GM21367 (cell line): ENCODE results near the gene EMP3.

Experiments
- ATAC-seq: cut with Tn5 transposase; IDR thresholded peaks from one replicate; pipeline ENCODE4 v1.9.1; 2021; ENCODE audit not compliant: unreplicated experiment

Gene EMP3

DNA sequence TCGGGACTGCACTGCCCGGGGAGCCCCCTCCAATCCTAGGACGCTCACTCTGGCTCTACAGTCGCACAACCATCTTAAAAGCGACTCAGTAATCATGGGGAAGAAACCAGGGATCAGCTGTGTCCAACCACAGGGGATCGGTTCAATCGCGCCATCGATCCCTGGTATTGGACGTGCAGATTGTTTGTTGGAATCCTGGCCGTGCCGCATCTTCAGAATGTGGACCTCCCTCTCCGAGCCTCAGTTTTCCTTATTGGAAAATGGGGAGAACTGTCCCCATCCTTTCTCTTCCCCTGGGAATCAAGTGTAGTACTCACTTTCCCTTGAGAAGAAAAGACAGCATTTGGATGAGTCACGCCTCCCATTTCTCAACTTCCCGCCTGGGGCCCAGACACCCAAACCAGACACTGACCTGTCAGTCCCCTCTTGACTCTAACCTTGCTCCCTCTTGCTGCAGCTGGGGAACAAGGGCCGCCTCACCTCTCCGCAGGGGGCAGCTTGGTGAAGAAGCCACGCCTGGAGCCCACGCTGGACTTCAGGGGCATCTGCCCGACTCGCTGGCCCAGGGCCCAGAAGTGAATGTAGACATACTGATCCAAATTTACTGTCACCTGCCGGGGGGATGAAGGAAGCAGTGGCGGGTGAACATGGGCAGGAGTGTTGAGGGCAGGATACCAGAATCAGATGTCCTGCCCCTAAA, 17.6 kb downstream of the EMP3 start:
- ATAC-seq, result no peak

DNA sequence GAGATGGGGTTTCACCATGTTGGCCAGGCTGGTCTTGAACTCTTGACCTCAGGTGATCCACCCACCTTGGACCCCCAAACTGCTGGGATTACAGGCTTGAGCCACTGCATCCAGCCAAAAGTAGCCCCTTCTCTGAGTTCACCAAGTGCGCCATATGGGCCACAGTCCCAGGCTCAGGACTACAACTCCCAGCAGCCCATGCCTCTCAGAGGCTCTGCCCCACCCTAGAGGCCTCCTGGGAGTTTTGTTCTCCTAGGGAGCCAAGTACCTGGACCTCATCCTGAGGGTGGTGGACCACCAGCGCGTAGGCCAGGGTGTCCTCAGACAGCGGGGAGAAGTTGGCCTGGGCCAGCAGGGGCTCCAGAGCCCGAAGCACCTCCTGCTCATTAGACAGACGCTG, 19.5 kb downstream of the EMP3 start:
- no peak for ATAC-seq

DNA sequence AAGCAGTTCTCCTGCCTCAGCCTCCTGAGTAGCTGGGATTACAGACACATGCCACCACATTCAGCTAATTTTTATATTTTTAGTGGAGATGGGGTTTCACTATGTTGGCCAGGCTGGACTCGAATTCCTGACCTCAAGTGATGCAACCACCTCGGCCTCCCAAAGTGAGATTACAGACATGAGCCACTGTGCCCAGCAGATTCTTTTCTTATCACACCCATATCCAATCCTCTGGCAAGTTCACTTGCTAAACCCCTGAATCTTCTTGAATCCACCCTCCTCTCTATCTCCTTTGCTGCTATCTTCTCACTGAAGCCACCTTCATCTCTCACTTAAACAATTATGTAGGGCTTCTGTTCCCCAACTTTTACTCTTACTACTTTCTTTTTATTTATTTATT, 20.8 kb downstream of the EMP3 start:
- ATAC-seq, result no peak

DNA sequence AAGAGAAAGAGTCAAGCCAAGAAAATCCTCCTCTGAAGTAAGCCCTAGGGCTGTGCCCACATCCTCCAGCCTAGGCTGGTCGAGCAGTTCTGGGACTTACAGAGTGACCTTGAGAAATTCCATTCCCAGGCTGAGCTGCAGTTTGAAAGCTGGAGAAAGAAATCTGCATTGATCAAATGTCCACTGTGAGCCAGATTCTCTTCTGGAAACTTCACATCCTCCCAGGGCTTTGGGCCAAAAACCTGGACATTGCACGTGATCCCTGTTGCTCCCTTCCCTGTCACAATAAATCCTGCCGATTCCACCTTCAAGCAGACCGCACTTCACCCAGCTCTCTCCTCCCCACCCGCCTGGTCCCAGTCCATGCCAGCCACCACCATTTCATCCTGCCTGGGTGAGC, 22.7 kb downstream of the EMP3 start:
- no peak for ATAC-seq

DNA sequence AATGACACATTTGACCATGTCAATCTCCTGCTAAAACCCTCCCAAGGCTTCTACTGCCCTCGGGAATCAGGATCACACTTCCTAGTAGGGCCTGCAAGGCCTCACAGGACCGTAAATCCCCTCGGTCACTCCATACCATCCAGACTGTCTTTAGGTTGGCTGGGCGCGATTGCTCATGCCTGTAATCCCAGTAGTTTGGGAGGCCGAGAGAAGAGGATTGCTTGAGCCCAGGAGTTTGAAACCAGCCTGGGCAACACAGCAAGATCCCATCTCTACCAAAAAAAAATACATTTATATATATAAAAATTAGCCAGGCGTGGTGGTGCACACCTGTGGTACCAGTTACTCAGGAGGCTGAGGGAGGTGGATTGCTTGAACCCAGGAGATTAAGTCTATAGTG, 23.4 kb downstream of the EMP3 start:
- no peak for ATAC-seq

DNA sequence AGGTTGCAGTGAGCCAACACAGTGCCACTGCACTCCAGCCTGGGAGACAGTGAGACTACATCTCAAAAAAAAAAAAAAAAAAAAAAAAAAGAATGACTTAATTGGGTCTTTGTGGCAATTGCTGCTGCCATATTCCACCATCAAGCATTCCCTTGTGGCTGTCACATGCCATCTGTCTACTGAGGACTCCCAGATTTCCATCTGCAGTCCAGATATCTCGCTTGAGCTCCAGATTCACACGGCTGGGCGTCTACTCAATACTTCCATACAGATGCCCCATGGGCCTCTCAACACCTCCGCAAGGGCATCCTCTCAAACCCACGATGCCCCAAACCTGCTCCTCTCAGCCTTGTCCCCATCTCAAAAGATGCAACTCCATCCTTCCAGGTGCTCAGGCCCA, 25.5 kb downstream of the EMP3 start:
- ATAC-seq, result no peak

DNA sequence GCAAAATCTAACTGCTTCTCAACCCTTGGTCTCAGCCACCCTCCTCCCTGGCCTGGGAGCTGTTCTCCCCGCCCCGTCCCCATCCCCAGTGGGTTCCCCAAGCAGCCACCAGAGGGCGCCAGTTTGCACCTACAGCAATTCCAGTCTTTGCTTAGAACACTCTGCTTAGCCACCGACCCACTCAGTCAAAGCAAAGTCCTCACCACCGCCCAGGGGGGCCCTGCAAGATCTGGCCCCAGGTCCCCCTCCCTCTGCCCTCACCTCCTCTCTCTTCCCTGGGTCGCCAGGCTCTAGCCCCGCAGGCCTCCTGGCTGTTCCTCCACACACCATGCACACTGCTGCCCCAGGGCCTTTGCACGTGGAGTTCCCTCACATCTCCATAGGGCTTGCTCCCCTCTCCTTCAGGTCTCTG, 26.0 kb downstream of the EMP3 start:
- no peak for ATAC-seq

DNA sequence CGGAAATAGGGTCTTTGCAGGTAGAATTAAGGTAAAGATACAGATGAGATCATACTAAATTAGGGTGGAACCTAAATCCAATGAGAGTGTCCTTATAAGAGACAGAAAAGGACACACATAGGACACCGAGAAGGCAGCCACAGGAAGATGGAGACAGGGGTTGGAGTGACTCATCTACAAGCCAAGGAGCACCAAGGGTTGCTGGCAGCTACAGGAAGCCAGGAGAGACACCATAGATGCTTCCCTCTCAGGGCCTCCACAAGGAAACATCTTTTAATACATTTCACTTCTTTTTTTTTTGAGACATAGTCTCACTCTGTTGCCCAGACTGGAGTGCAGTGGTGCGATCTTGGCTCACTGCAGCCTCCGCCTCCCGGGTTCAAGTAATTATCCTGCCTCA, 28.3 kb downstream of the EMP3 start:
- no peak for ATAC-seq

DNA sequence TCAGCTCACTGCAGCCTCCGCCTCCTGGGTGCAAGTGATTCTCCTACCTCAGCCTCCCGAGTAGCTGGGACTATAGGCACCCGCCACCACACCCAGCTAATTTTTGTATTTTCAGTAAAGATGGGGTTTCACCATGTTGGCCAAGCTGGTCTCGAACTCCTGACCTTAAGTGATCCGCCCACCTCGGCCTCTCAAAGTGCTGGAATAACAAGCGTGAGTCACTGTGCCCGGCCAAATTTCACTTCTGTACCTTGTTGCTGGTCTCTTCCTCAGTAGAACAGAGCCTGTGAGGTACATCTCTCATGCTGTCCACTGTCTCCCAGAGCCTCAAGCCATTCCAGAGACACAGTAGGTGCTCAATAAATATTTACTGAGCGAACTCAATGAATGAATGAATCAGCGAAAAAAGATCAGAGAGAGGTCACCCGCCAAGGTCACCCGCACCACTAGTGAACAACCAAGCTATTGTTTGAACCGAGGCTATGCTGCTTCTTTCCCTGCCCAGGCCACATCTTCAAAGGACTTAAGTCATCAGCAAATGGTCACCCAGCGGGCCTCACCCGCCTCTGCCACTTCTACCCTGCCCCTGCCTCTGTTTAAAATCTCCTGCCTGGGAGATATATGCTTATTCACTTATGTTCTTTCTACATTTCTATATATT, 29.1 kb downstream of the EMP3 start:
- no peak for ATAC-seq

DNA sequence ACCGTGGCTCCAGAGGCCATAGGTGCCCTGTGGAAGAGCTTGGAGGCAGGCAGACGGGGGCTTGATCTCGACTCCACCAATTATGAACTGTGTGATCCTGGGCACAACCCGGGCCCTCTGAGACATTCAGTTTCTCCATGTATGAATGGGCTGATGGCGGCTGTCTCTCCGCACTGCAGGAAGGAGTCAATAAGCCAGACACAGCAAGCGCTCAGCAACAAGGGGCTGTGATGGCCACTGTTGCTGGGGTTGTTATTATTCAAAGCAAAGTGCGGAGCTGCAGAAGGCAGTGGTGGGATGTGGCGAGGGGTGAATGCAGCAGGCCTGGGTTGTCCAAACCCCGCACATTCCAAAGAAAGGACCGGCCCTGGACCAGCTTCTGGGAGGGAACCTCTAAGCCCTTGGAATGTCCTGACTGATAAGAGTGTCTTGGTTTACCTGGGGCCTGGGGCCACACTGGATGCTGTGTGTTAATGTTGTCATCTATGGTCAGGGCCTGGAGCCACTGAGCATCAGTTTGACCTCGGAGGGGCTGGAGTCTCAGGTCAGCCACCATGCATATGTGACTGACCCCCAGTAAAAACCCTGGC, 30.1 kb downstream of the EMP3 start:
- no peak for ATAC-seq

DNA sequence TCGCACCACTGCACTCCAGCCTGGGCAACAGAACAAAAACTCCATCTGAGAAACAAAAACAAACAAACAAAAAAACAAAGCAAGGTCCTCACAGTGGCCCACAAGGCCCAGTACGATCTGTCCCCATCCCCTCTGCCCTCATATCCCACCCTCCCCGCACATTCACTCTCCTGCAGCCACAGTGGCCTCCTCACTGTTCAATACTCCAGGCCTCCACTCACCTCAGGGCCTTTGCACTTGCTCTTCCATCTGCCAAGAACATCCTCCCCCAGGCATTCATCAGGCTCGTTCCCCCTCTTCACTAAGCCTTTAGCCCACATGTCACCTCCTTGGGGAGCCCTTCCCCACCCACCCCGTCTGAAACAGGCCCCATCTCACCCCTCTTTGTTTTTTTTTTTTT, 33.8 kb downstream of the EMP3 start:
- no peak for ATAC-seq

DNA sequence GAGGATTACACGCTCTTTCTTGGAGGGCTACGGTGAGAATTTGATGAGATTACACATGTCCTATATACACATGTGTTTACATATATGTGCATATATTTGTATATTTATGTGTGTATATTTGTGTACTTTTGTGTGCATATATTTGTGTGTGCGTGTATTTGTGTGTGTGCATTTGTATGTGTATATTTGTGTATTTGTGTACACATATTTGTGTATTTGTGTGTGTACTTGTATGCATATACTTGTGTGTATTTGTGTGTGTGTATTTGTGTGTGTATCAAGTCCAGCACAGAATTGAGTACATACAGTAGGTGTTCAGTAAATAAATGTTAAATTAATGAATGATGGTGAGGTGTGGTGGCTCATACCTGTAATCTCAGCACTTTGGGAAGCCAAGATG, 36.6 kb downstream of the EMP3 start:
- ATAC-seq, result no peak

DNA sequence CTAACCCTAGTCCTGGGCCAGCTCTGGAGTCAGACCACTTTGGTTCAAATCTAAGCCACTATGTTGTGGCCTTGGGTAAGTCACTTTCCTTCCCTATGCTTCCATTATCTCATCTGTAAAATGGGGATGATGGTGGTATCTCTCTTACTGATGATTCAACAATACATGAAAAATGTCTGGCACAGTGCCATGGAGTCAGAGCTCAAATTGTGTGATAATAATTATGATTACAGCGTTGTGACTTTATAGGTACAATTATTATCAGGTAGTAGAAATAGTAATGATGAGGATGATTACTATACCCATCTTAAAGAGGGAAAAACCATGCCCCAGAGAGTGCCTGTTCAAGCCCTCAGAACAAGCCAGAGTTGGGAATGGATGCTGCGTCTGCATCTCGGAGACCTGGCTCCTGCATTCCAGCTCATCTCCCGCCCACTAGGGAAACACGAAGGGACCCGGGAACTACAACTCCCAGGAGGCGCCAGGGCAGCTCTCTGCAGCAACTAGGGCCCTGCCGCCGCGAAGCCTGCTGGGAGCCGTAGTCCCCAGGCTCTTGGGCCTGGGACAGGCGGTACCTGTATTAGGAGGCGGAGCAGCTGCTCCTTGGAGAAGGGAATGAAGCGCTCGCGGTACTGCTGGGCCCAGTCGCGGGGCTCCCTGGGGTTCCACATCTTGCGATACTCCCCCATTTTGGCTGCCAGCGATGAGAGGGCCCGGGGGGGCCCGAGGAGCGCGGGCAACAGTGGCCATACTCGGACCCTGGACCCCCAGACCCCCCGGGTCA, 37.6 kb downstream of the EMP3 start:
- ATAC-seq, result peak; percentile 40

DNA sequence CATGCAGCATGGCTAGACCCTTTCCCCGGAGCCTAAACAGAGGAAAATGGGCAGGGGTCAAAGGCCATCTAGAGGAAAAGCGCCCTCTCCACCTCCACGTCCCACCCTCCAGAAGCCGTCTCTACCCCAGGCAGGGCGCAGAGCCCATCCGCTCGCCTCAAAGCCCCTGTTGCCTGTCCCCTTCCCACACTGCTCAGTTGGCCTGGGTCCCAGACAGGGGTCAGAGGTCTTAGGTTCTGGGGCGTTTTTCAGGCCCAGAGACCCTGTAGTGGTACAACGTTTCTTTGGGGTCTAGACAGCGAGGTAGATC, 38.1 kb downstream of the EMP3 start:
- no peak for ATAC-seq

DNA sequence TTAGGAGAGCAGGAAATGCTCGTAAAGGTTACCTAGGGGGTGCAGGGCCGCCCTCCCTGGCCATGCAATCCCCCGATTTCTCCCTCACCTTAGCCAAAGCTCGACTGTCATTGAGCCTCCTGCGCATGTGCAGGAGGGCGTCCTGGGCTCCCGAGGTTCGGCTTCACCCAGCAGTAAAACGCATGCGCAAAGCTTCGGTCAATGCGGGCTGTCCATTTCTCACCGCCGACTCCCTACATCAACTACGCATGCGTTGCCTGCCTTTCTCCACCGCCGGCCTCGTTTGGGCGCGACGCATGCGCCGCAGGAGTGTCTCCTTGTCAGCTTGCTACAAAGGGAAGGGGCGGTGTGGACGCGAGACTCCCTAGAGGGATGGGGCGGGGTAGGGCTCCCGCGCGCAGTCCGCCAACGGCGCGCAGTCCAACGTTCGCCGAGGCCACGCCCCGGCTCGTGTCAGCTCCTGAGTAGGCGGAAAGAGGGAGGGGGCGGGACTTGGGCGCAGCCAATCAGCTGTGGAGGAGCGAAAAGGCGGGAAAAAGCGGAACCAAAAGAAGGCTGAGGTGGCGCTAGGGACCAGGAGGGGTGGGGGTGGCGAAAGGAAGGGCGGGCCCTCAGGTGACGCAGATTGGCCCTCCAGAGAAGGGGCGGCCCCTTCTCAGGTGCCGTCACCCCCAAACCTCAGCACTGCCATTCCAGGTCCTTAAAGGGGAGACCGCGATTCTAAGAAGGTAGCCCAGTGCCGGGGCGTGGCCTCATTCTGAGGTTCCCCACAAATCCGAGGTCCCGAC, 38.7 kb downstream of the EMP3 start, which contains the start of the genes SYNGR4 and TMEM143:
Gene SYNGR4 (plus strand): TSS at position 558 of the 788 bp plus-strand sequence. CDS start 1,476 bp downstream, outside the sequence.
Gene TMEM143 (minus strand): TSS at position 131 of the 788 bp plus-strand sequence. CDS start 20 bp downstream, at position 111.
- peak; percentile 84 for ATAC-seq

DNA sequence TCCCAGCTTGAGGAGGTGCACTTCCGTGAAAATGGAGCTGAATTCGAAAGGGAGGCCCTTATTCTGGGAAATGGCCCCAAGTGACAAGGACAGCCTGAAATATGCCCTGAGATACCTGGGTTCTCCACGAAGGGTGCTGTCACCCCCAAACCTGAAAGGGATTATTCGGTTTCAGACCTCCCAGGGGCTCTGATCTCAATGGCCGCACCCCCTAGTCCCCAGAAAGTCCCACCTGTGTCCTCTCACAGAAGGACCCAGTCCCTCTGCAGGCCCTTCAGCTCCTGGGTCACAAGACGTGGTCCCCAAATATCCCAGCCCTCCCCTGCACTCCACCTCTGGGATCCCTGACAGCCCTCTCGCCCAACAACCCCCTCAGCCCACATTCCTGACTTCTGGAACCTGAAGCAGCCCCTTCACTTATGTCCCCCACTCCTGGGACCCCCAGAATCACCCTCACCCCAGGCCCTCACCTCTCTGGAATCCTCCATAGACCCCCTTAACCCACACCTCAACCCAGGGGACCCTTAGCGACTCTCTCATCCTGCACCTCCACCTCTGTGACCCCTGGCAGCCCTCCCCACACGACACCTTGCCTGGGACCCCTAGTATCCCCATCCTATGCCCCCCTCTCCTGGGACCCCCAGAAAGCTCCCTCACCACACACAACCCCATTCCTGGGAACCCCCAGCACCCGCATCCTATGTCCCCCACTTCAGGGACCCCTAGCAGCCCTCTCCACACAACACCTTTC, 39.4 kb downstream of the EMP3 start:
- ATAC-seq, result no peak

DNA sequence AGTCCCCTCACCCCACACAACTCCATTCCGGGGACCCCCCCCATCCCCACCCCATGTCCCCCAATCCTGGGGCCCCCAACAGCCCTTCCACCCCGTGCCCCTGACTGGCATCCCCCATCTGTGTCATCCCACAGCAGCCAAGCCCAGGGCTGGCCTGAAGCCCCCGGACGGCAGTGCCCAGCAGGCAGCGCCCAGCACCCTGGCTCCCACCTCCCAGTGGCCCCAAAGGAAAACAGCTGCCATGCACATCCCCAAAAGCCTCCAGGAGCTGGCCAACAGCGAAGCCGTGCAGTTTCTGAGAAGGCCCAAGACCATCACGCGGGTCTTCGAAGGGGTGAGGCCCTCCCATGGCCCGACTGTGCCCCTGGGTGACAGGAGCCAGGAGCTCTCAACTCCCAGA, 40.2 kb downstream of the EMP3 start:
- ATAC-seq, result no peak

DNA sequence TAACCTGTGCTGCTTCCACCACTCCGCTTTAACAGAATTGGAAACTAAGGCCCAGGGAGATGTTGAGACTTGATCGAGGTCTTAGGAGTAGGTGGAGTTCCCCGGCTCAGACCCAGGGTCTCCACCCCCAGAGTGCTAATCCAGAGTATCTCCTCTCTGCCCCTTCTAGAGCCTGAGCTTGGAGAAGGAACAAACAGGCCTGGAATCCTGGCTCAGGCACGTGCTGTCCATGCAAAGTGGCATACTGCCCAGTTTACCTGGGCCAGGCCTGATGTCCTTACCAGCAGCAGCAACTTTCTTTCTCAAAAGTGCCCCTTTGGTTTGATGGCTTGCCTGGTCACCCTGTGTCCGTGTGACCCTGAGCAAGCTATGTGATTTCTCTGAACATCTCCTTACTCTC, 42.5 kb downstream of the EMP3 start:
- no peak for ATAC-seq

DNA sequence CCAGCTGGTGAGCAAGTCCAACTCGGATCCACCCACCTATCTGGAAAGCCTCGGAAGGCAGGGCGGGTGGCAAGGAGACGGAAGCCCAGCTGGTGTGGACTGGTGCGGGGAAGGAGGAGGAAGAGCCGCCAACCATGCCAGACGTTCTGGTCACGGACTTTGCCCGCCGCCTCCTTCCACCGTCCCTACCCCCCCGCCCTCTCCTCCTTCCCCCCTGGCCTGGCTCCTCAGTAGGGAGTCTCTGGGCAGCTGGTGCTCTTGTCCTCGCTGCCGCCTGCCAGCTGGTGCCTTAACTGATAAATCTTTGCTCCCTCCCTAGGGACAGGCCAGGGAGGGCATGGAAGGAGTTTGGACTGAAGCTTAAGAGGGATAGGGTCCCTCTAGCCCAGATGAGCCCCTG, 43.6 kb downstream of the EMP3 start:
- no peak for ATAC-seq

DNA sequence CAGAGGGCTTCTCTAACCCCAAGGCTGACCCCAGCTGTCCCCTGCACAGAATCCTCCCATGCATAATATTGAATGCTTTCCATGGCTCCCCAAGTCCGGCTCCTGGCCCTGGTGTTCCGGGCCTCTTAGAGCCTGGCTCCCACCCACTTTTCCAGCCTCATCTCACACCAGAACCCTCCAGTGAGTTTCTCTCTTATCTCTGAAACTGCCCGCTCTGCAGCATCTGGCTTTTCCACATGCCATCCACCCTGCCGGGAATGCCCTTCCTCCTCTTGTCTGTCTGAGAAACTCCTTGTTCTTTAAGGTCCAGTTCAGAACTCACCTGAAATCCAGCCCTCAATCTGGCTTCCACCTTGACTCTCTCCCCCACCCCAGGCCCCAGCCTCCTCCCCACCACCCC, 45.6 kb downstream of the EMP3 start:
- ATAC-seq, result no peak
